Prostate gland (tissue), 2 donors: Measurements from ENCODE around the gene FAXDC2. TPM values are rescaled to one million over a fixed set of nuclear protein-coding genes. Genes with fewer than 3 reads are reported as not detected.

Source experiments
- DNase-seq: peaks from one replicate; pipeline ENCODE4 v3.0.0-alpha.2; 2019; ENCODE audit warnings: low spot score
- H3K27ac ChIP-seq, 2 donors: fragments of 200-600 bp; sonication (generic); 2 replicates each; pipeline ENCODE4 v1.5.1; 2017 to 2019
- H3K27me3 ChIP-seq: fragments of 200-600 bp; sonication (generic); replicated peaks from 2 replicates; pipeline ENCODE4 v1.5.1; 2019; ENCODE audit not compliant: insufficient read depth
- H3K36me3 ChIP-seq, 2 donors: fragments of 200-600 bp; sonication (generic); 1 replicate in 1 of 2; 2 replicates in 1 of 2; pipeline versions ENCODE4 v1.5.1 to v1.8.1; 2017 to 2019
- H3K4me1 ChIP-seq: fragments of 200-600 bp; sonication (generic); replicated peaks from 2 replicates; pipeline ENCODE4 v1.5.1; 2019
- H3K4me3 ChIP-seq, 2 donors: fragments of 200-600 bp; sonication (generic); 2 replicates each; pipeline ENCODE4 v1.5.1; 2017 to 2019
- H3K9me3 ChIP-seq: fragments of 200-600 bp; sonication (generic); 2 replicates; pipeline ENCODE4 v1.5.1; 2017
- POLR2A ChIP-seq: fragments of 450-650 bp; IDR thresholded peaks from one replicate; pipeline ENCODE4 v1.6.1; 2016; ENCODE audit warnings: antibody characterized with exemption, mild to moderate bottlenecking
- POLR2AphosphoS5 ChIP-seq: sonication (generic); formaldehyde crosslinking; IDR thresholded peaks from one replicate; pipeline ENCODE4 v1.6.1; 2017; ENCODE audit warnings: antibody characterized with exemption
- WGBS: methylation state at CpG from one replicate; pipeline ENCODE4 v1.1.5; 2018; 5-methylcytosine and 5-hydroxymethylcytosine counted together
- intact Hi-C: fragments of 100-400 bp; cut with DNase I; formaldehyde crosslinking; loops from one replicate; pipeline ENCODE4 v1.14.2; 2022
- total RNA-seq, 2 donors: library from RNA; depleted of rRNA; stranded (reverse); fragments of >200 nt; gene quantifications; one replicate each; pipeline ENCODE4 v1.1.0, GENCODE V29; 2016
- TF ChIP-seq, protein P1 (sequence below), 4 experiments: fragments of 200-600 bp in 2 of 4; fragments of 450-650 bp in 2 of 4; sonication (generic) in 2 of 4; IDR thresholded peaks; 1 replicate in 3 of 4; 2 replicates in 1 of 4; pipeline ENCODE4 v1.5.1; 2016 to 2019; ENCODE audit warnings: antibody characterized with exemption in 4 of 4, mild to moderate bottlenecking in 2 of 4, moderate library complexity in 2 of 4

The FAXDC2 gene
- total RNA-seq, 2 donors from 2014 or later = 35.3 to 81.7 TPM

DNA sequence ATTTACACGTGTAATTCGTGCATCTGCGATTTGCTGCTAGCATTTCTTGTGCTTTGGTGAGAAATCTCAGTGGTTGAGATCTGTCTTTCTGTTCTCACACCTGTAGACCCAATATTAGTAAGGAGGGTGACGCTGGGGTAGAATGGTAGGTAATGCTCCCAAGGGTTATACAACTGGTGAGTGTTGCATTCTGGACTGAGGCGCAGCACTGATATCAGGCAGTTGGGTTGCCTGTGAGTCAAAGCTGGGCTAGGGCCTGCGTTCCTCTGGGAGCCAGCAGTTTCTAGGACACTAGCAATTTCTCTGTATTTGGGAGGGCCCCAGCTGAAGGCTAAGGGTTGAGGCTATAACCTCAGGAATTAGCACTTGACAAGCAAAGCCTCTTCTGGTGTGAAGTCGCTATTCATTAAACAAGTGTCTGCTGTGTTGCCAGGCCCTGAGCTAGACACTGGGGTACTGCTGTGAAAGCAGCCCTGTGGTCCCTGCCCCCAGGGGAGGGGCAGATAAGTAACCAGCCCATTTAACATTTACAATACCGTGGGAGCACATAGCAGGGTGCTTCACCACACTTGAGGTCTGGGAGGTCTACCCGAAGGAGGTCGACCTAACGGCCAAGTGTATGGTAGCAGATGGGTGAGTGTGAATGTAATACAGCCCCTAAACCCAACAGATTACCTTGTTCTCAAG lies 66.5 kb downstream of the FAXDC2 start:
- Histone ChIP-seq H3K27ac (no peak overlapping the region), H3K4me3 (no peak overlapping the region), H3K27me3 (no peaks in the 10 kb centered on the region), H3K9me3 (no peaks in the 10 kb centered on the region), H3K4me1 (peaks cover 4% of the 10 kb centered on the region), H3K36me3 (no peaks in the 10 kb centered on the region)
- WGBS = 76% methylated on average over 11 of the region's 11 CpGs
- no peak for TF ChIP-seq POLR2AphosphoS5
- no peak for TF ChIP-seq POLR2A
- TF ChIP-seq, protein P1, sequence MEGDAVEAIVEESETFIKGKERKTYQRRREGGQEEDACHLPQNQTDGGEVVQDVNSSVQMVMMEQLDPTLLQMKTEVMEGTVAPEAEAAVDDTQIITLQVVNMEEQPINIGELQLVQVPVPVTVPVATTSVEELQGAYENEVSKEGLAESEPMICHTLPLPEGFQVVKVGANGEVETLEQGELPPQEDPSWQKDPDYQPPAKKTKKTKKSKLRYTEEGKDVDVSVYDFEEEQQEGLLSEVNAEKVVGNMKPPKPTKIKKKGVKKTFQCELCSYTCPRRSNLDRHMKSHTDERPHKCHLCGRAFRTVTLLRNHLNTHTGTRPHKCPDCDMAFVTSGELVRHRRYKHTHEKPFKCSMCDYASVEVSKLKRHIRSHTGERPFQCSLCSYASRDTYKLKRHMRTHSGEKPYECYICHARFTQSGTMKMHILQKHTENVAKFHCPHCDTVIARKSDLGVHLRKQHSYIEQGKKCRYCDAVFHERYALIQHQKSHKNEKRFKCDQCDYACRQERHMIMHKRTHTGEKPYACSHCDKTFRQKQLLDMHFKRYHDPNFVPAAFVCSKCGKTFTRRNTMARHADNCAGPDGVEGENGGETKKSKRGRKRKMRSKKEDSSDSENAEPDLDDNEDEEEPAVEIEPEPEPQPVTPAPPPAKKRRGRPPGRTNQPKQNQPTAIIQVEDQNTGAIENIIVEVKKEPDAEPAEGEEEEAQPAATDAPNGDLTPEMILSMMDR (IDR thresholded peaks at IDR 0.05) = no peak
- no peak for DNase-seq
- intact Hi-C loops = no loop called here

DNA sequence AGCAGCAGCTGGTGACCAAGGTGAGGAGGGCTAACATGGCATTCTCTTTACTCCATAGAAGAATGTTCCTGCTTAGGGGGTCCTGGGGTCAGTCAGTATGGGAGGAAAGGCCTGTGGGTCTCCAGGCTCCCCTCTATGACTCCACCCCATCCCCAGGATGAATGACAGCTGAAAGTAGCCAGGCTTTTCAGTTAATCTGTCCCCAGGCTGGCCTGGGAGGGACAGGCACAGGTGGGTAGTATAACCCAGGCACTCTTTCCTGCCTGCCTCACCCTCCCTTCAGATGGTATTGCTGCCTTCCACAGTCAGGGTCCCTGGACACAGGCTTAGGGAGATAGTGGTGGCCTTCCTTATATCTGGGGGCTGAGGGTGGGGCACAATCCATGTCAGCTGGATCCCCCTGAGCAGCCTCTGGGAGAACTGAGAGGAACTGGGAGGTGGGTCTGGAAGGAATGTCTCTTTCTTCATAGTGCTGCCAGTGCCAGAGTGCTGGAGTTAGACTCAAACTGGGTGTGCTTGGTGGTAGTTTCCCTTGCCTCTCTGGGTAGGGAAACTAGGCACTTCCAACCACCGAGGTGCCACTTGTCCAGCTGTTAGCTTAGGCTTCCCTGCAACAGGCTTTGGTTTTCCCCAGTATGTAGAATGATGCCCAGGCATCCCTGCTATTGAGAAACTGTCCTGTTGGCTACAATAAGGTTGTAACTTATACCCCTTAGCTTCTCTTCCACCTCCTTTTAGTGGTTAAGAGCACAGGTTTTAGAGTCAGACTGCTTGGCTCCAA lies 67.4 kb downstream of the FAXDC2 start:
- no peaks in the 10 kb centered on the region for H3K36me3 ChIP-seq
- H3K9me3 ChIP-seq = no peaks in the 10 kb centered on the region
- TF ChIP-seq POLR2A (no peak), POLR2AphosphoS5 (no peak)
- TF ChIP-seq, protein P1 (IDR thresholded peaks at IDR 0.05) = no peak
- WGBS = 82% methylated on average over 1 of the region's 1 CpG
- H3K27me3 ChIP-seq = no peaks in the 10 kb centered on the region
- no peak for DNase-seq
- H3K4me3 ChIP-seq = no peak overlapping the region
- H3K27ac ChIP-seq = no peak overlapping the region
- peaks cover 4% of the 10 kb centered on the region for H3K4me1 ChIP-seq
- intact Hi-C loops = no loop called here

DNA sequence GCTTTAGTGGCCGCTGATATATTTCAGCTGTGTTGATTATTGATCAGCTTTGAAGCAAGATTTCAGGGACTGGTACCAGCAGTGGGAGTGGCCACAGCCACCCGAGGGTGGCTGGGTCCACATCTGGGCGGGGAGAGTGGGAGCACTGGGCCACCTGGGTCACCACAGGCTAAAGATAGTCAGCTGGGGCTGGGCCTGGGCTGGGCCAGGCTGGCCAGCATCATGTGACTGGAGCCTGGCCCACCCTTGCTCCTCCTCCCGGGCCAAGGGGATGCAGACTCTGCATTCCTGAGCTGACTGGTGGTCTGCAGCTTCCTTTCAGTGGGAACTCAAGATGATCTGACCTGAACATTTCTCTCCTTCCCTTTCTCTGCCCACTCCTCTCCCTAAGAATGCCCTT lies 68.1 kb downstream of the FAXDC2 start:
- Histone ChIP-seq H3K9me3 (no peaks in the 10 kb centered on the region), H3K27me3 (no peaks in the 10 kb centered on the region), H3K4me3 (no peak overlapping the region), H3K27ac (no peak overlapping the region), H3K36me3 (no peaks in the 10 kb centered on the region), H3K4me1 (peaks cover 4% of the 10 kb centered on the region)
- 70% methylated on average over 4 of the region's 4 CpGs for WGBS
- TF ChIP-seq POLR2AphosphoS5 (no peak), POLR2A (no peak)
- TF ChIP-seq, protein P1 (IDR thresholded peaks at IDR 0.05) = no peak
- no peak for DNase-seq
- intact Hi-C loops = no loop called here

DNA sequence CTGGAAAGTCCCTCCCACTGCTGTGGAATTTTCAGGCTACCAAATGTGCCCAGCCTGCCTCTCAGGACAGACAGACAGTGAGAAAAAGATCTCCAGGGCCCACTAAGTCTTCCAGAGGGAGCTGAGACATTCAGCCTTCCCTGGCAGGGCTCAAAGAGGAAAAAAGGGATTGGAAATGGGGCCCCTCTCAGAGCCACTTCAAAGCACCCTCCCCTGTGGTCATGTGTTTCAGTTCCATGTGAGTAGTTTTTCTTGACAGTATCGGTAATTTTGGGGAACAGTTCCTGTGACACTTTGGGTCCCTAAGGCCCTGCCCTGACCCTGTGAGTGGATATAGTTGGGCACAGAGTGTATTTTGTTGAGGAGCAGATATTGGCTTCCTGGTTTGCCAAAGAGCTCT lies 70.3 kb downstream of the FAXDC2 start:
- 73% methylated on average over 1 of the region's 1 CpG for WGBS
- Histone ChIP-seq H3K27me3 (no peaks in the 10 kb centered on the region), H3K4me1 (peaks cover 4% of the 10 kb centered on the region), H3K36me3 (no peaks in the 10 kb centered on the region), H3K9me3 (no peaks in the 10 kb centered on the region), H3K4me3 (no peak overlapping the region), H3K27ac (no peak overlapping the region)
- no peak for TF ChIP-seq POLR2AphosphoS5
- TF ChIP-seq, protein P1 (IDR thresholded peaks at IDR 0.05) = no peak
- no peak for TF ChIP-seq POLR2A
- no peak for DNase-seq
- intact Hi-C loops = no loop called here
